Measurements from ENCODE around the gene OSBPL1A.

Gene OSBPL1A

GRCh38 chr18:24219561-24220317 lies 177.9 kb downstream of the OSBPL1A start:
- no peak for DNase-seq (ENCODE audit: low spot score)

- no peak for DNase-seq (ENCODE audit: low spot score)
Measured at GRCh38 chr18:24214913-24215312, 182.7 kb downstream of the OSBPL1A start.

GRCh38 chr18:24214144-24214543 lies 183.5 kb downstream of the OSBPL1A start:
- no peak for DNase-seq (ENCODE audit: low spot score)

GRCh38 chr18:24212939-24213338 lies 184.7 kb downstream of the OSBPL1A start:
- no peak for DNase-seq (ENCODE audit: low spot score)

GRCh38 chr18:24209558-24209957 lies 188.1 kb downstream of the OSBPL1A start:
- DNase-seq (ENCODE audit: low spot score), result no peak

GRCh38 chr18:24208270-24209035 lies 189.2 kb downstream of the OSBPL1A start:
- no peak for DNase-seq (ENCODE audit: low spot score)

GRCh38 chr18:24204904-24205303 lies 192.7 kb downstream of the OSBPL1A start:
- DNase-seq (ENCODE audit: low spot score), result no peak

GRCh38 chr18:24201699-24202687 lies 195.6 kb downstream of the OSBPL1A start:
- no peak for DNase-seq (ENCODE audit: low spot score)

- no peak for DNase-seq (ENCODE audit: low spot score)
Measured at GRCh38 chr18:24200494-24201290, 196.9 kb downstream of the OSBPL1A start.

- no peak for DNase-seq (ENCODE audit: low spot score)
Measured at GRCh38 chr18:24199372-24199962, 198.2 kb downstream of the OSBPL1A start.

GRCh38 chr18:24198461-24198860 lies 199.2 kb downstream of the OSBPL1A start:
- DNase-seq (ENCODE audit: low spot score), result no peak

- no peak for DNase-seq (ENCODE audit: low spot score)
Measured at GRCh38 chr18:24197412-24197811, 200.2 kb downstream of the OSBPL1A start.

GRCh38 chr18:24196764-24197163 lies 200.9 kb downstream of the OSBPL1A start:
- DNase-seq (ENCODE audit: low spot score), result no peak

GRCh38 chr18:24195296-24196053 lies 202.1 kb downstream of the OSBPL1A start:
- no peak for DNase-seq (ENCODE audit: low spot score)

GRCh38 chr18:24190590-24190989 lies 207.0 kb downstream of the OSBPL1A start:
- DNase-seq (ENCODE audit: low spot score), result no peak

GRCh38 chr18:24189664-24190346 lies 207.8 kb downstream of the OSBPL1A start:
- DNase-seq (ENCODE audit: low spot score), result no peak

- DNase-seq (ENCODE audit: low spot score), result no peak
Measured at GRCh38 chr18:24189007-24189528, 208.6 kb downstream of the OSBPL1A start.

- DNase-seq (ENCODE audit: low spot score), result no peak
Measured at GRCh38 chr18:24188120-24188519, 209.5 kb downstream of the OSBPL1A start.

- DNase-seq (ENCODE audit: low spot score), result no peak
Measured at GRCh38 chr18:24187689-24188088, 209.9 kb downstream of the OSBPL1A start.
